ENCODE data around the gene ECSIT. TPM values are rescaled to one million over a fixed set of nuclear protein-coding genes. Genes with fewer than 3 reads are reported as not detected.

The ECSIT gene
- total and polyA plus RNA-seq, 2 donors (not counting 1 experiment from before 2014, with no cell fraction given) = 45.6 to 63.1 TPM

DNA sequence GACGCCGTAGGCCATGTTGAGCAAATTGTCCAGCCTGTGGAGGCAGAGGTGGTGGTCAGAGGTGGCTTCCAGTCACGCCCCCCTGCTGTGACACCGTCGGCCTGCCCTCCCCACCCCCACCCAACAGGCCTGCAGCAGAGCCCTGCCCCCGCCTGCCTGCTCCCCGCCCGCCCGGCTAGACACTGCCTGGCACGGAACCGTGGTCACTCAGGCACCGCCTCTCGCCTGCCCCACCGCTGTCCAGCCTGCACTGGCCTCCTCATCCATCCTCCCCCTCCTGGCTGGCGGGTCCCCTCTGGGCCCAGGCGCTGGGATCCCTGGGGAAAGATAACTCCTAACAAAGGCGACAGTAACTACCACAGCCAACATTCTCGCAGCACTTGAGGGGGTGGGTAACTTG is 71.8 kb downstream of the ECSIT start:
- peaks cover 0 to 3% of the 10 kb centered on the region in 2 donors for H3K4me1 ChIP-seq (ENCODE audit: control insufficient read depth in 2 of 2, insufficient read depth in 2 of 2, low read length in 2 of 2)
- DNase-seq (peak; percentile 4), ATAC-seq (ENCODE audit: low read depth) (no peak)
- no peak overlapping the region for H3K4me2 ChIP-seq (replicated peaks; ENCODE audit: low read depth, low read length, poor library complexity, severe bottlenecking)
- no peak overlapping the region for H3K4me3 ChIP-seq (ENCODE audit: control extremely low read depth in 1 of 5, extremely low read depth in 1 of 5, insufficient read depth in 1 of 5, low read depth in 2 of 5, low read length in 4 of 5)
- peaks cover 0 to 4% (median 0%) of the 10 kb centered on the region in 3 donors for H3K9me3 ChIP-seq (ENCODE audit: control extremely low read depth in 1 of 3, control insufficient read depth in 2 of 3, insufficient read depth in 1 of 3, low read length in 2 of 3)
- H3K9me3 Mint-ChIP-seq (ENCODE audit: insufficient read depth) = no peaks in the 10 kb centered on the region
- H4K20me1 ChIP-seq (ENCODE audit: control insufficient read depth, insufficient read depth, low read length, poor library complexity, severe bottlenecking) = no peaks in the 10 kb centered on the region
- TF ChIP-seq, protein P1, sequence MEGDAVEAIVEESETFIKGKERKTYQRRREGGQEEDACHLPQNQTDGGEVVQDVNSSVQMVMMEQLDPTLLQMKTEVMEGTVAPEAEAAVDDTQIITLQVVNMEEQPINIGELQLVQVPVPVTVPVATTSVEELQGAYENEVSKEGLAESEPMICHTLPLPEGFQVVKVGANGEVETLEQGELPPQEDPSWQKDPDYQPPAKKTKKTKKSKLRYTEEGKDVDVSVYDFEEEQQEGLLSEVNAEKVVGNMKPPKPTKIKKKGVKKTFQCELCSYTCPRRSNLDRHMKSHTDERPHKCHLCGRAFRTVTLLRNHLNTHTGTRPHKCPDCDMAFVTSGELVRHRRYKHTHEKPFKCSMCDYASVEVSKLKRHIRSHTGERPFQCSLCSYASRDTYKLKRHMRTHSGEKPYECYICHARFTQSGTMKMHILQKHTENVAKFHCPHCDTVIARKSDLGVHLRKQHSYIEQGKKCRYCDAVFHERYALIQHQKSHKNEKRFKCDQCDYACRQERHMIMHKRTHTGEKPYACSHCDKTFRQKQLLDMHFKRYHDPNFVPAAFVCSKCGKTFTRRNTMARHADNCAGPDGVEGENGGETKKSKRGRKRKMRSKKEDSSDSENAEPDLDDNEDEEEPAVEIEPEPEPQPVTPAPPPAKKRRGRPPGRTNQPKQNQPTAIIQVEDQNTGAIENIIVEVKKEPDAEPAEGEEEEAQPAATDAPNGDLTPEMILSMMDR (IDR thresholded peaks at IDR 0.05) = no peak
- TF ChIP-seq EZH2 (IDR thresholded peaks at IDR 0.05; ENCODE audit: borderline replicate concordance, insufficient read depth, low read depth, low read length, poor library complexity, severe bottlenecking) = no peak
- no peaks in the 10 kb centered on the region for H3K36me3 ChIP-seq (replicated peaks in 1 of 2; ENCODE audit: control extremely low read depth in 1 of 2, control insufficient read depth in 1 of 2, extremely low read depth in 1 of 2, insufficient read depth in 2 of 2, low read length in 1 of 2)
- ChIA-PET POLR2A (no interaction called here), CTCF (interaction anchor here (0.6 to 0.9 kb wide), 2 partner anchors 35 to 46 kb away, joined by 3 read pairs; no protein-coding TSS in a partner anchor)
- intact Hi-C loops (cut with micrococcal nuclease) = no loop called here
- no peak overlapping the region for H2AFZ ChIP-seq (ENCODE audit: insufficient read depth, low read depth, low read length, poor library complexity, severe bottlenecking)
- no peak overlapping the region for H3K4me3 Mint-ChIP-seq
- H3K9ac ChIP-seq (ENCODE audit: low read length) = no peak overlapping the region
- H3K27ac ChIP-seq (ENCODE audit: low read length in 2 of 2) = no peak overlapping the region
- H3K27me3 ChIP-seq (replicated peaks in 1 of 4; ENCODE audit: control extremely low read depth in 1 of 4, control insufficient read depth in 3 of 4, insufficient read depth in 4 of 4, low read length in 3 of 4) = peaks cover 0 to 11% (median 0%) of the 10 kb centered on the region in 4 experiments
- no peak overlapping the region for H3K27ac Mint-ChIP-seq
- 48% methylated on average over 6 of the region's 18 CpGs for WGBS (ENCODE audit: insufficient coverage)
- H3K79me2 ChIP-seq (ENCODE audit: control insufficient read depth, insufficient read depth, low read length) = no peaks in the 10 kb centered on the region
- H3K4me1 Mint-ChIP-seq = peaks cover 8% of the 10 kb centered on the region
- no peaks in the 10 kb centered on the region for H3K27me3 Mint-ChIP-seq

DNA sequence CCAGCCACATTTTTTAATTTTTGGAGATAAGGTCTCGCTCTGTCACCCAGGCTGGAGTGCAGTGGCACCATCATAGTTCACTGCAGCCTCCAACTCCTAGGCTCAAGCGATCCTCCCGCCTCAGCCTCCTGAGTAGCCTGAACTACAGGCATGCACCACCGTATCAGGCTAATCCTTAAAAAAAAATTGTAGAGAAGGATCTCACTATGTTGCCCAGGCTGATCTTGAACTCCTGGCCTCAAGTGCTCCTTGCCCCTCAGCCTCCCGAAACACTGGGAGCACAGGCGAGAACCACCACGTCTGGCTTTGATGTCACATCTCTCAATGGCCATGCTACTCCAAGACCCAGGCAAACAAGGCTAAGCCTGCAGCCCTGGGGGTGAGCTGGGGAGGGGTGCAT is 72.3 kb downstream of the ECSIT start:
- ATAC-seq (ENCODE audit: low read depth) (no peak), DNase-seq (no peak)
- H3K4me3 Mint-ChIP-seq = no peak overlapping the region
- POLR2A ChIA-PET = interaction anchor here (0.6 kb wide), 1 partner anchor 1216 kb away, joined by 6 read pairs; no protein-coding TSS in a partner anchor
- 98% methylated on average over 4 of the region's 7 CpGs for WGBS (ENCODE audit: insufficient coverage)
- Histone ChIP-seq H3K79me2 (ENCODE audit: control insufficient read depth, insufficient read depth, low read length) (no peaks in the 10 kb centered on the region), H4K20me1 (ENCODE audit: control insufficient read depth, insufficient read depth, low read length, poor library complexity, severe bottlenecking) (no peaks in the 10 kb centered on the region), H3K4me2 (replicated peaks; ENCODE audit: low read depth, low read length, poor library complexity, severe bottlenecking) (no peak overlapping the region), H3K9ac (ENCODE audit: low read length) (no peak overlapping the region), H3K9me3 (ENCODE audit: control extremely low read depth in 1 of 3, control insufficient read depth in 2 of 3, insufficient read depth in 1 of 3, low read length in 2 of 3) (peaks cover 0 to 4% (median 0%) of the 10 kb centered on the region in 3 donors), H3K27me3 (replicated peaks in 1 of 4; ENCODE audit: control extremely low read depth in 1 of 4, control insufficient read depth in 3 of 4, insufficient read depth in 4 of 4, low read length in 3 of 4) (peaks cover 0 to 11% (median 0%) of the 10 kb centered on the region in 4 experiments), H3K36me3 (replicated peaks in 1 of 2; ENCODE audit: control extremely low read depth in 1 of 2, control insufficient read depth in 1 of 2, extremely low read depth in 1 of 2, insufficient read depth in 2 of 2, low read length in 1 of 2) (no peaks in the 10 kb centered on the region), H2AFZ (ENCODE audit: insufficient read depth, low read depth, low read length, poor library complexity, severe bottlenecking) (no peak overlapping the region), H3K4me3 (ENCODE audit: control extremely low read depth in 1 of 5, extremely low read depth in 1 of 5, insufficient read depth in 1 of 5, low read depth in 2 of 5, low read length in 4 of 5) (no peak overlapping the region), H3K4me1 (ENCODE audit: control insufficient read depth in 2 of 2, insufficient read depth in 2 of 2, low read length in 2 of 2) (peaks cover 0 to 5% of the 10 kb centered on the region in 2 donors), H3K27ac (ENCODE audit: low read length in 2 of 2) (no peak overlapping the region)
- H3K27me3 Mint-ChIP-seq = no peaks in the 10 kb centered on the region
- no peaks in the 10 kb centered on the region for H3K9me3 Mint-ChIP-seq (ENCODE audit: insufficient read depth)
- TF ChIP-seq, protein P1 (IDR thresholded peaks at IDR 0.05) = no peak
- no peak for TF ChIP-seq EZH2 (IDR thresholded peaks at IDR 0.05; ENCODE audit: borderline replicate concordance, insufficient read depth, low read depth, low read length, poor library complexity, severe bottlenecking)
- peaks cover 8% of the 10 kb centered on the region for H3K4me1 Mint-ChIP-seq
- intact Hi-C loops (cut with micrococcal nuclease) = no loop called here
- no peak overlapping the region for H3K27ac Mint-ChIP-seq
- CTCF ChIA-PET = interaction anchor here (0.9 kb wide), 1 partner anchor 35 kb away, joined by 3 read pairs; no protein-coding TSS in a partner anchor

Measured in B cell (primary cell).